Measurements from ENCODE around the gene NR6A1.

NR6A1 gene

GRCh38 chr9:124557895-124558294, 213.2 kb downstream of the NR6A1 start:
- no peak for DNase-seq

GRCh38 chr9:124555043-124555442, 216.1 kb downstream of the NR6A1 start:
- DNase-seq, result no peak

- no peak for DNase-seq
Observed at GRCh38 chr9:124553738-124554137, 217.4 kb downstream of the NR6A1 start.

GRCh38 chr9:124552273-124552605, 218.9 kb downstream of the NR6A1 start:
- no peak for DNase-seq

GRCh38 chr9:124551472-124552272, 219.4 kb downstream of the NR6A1 start:
- DNase-seq, result no peak

GRCh38 chr9:124550072-124550471, 221.0 kb downstream of the NR6A1 start:
- no peak for DNase-seq

- DNase-seq, result no peak
Observed at GRCh38 chr9:124549016-124549415, 222.1 kb downstream of the NR6A1 start.

- DNase-seq, result no peak
Observed at GRCh38 chr9:124544535-124544934, 226.6 kb downstream of the NR6A1 start.

- DNase-seq, result no peak
Observed at GRCh38 chr9:124541824-124542223, 229.3 kb downstream of the NR6A1 start.

- DNase-seq, result no peak
Observed at GRCh38 chr9:124537926-124538325, 233.2 kb downstream of the NR6A1 start.

GRCh38 chr9:124535846-124536245, 235.3 kb downstream of the NR6A1 start:
- no peak for DNase-seq

GRCh38 chr9:124532897-124533296, 238.2 kb downstream of the NR6A1 start:
- DNase-seq, result no peak

GRCh38 chr9:124531115-124531514, 240.0 kb downstream of the NR6A1 start:
- DNase-seq, result no peak

GRCh38 chr9:124530246-124530645, 240.9 kb downstream of the NR6A1 start:
- DNase-seq, result no peak

GRCh38 chr9:124527781-124528180, 243.3 kb downstream of the NR6A1 start:
- no peak for DNase-seq

GRCh38 chr9:124526174-124526573, 244.9 kb downstream of the NR6A1 start:
- no peak for DNase-seq

- no peak for DNase-seq
Observed at GRCh38 chr9:124522121-124523098, 248.7 kb downstream of the NR6A1 start.

GRCh38 chr9:124521142-124521541, 250.0 kb downstream of the NR6A1 start:
- no peak for DNase-seq

GRCh38 chr9:124520206-124520596, 250.9 kb downstream of the NR6A1 start:
- DNase-seq, result no peak

GRCh38 chr9:124518116-124518515, 253.0 kb downstream of the NR6A1 start:
- DNase-seq, result no peak

GRCh38 chr9:124517600-124517999, 253.5 kb downstream of the NR6A1 start:
- DNase-seq, result no peak

GRCh38 chr9:124514874-124515273, 256.2 kb downstream of the NR6A1 start:
- no peak for DNase-seq

GRCh38 chr9:124514125-124514524, 257.0 kb downstream of the NR6A1 start:
- DNase-seq, result no peak

- peak; percentile 10 for DNase-seq
Observed at GRCh38 chr9:124513376-124513994, 257.6 kb downstream of the NR6A1 start.
